Measurements from ENCODE around the gene ANKRD13B.

Gene ANKRD13B

DNA sequence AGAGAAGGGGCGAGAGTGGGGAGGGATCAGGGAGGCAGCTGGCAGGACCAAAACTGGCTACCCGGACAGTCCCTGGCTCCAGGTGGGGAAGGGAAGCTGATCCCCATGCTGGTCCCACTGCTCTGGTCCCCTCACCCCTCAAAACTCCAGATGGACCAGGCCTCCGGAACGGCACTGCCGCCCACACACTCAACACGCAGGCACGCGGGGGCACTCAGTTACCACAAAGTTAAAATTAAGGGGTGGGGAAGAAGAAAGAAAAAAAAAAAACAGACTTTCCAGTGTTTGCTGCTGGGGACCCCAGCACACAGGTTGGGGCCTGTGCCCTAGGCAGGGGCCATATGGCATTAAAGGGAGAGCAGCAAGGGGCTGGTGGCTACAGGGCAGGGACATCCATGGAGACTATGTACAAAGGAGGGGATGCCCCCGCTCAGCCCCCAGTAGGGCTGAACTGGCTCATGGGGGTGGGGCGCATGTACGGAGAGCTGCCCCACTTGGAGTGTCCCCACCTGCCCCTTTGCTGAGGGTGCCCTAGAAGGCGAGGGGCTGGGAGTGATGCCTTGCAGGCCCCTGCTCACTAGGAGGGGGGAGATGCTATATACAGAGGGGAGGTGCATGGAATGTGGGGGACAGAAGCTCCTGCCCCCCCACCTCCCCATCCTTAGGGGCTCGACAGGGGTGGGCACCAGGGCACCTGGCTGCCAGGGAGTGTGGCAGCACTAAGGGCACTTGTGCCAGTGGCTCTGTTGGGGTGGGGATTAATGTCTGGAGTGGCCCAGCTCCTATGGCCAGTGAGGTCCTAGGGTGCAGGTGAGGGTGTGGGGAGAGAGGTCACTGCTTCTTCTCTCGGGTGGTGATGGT, 18.8 kb upstream of the ANKRD13B start:
- no peak overlapping the region for H3K4me3 ChIP-seq (ENCODE audit: low read depth, low read length)
- TF ChIP-seq, protein P1, sequence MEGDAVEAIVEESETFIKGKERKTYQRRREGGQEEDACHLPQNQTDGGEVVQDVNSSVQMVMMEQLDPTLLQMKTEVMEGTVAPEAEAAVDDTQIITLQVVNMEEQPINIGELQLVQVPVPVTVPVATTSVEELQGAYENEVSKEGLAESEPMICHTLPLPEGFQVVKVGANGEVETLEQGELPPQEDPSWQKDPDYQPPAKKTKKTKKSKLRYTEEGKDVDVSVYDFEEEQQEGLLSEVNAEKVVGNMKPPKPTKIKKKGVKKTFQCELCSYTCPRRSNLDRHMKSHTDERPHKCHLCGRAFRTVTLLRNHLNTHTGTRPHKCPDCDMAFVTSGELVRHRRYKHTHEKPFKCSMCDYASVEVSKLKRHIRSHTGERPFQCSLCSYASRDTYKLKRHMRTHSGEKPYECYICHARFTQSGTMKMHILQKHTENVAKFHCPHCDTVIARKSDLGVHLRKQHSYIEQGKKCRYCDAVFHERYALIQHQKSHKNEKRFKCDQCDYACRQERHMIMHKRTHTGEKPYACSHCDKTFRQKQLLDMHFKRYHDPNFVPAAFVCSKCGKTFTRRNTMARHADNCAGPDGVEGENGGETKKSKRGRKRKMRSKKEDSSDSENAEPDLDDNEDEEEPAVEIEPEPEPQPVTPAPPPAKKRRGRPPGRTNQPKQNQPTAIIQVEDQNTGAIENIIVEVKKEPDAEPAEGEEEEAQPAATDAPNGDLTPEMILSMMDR (IDR thresholded peaks at IDR 0.05; ENCODE audit: borderline replicate concordance, insufficient read depth, low read depth, low read length): no peak

DNA sequence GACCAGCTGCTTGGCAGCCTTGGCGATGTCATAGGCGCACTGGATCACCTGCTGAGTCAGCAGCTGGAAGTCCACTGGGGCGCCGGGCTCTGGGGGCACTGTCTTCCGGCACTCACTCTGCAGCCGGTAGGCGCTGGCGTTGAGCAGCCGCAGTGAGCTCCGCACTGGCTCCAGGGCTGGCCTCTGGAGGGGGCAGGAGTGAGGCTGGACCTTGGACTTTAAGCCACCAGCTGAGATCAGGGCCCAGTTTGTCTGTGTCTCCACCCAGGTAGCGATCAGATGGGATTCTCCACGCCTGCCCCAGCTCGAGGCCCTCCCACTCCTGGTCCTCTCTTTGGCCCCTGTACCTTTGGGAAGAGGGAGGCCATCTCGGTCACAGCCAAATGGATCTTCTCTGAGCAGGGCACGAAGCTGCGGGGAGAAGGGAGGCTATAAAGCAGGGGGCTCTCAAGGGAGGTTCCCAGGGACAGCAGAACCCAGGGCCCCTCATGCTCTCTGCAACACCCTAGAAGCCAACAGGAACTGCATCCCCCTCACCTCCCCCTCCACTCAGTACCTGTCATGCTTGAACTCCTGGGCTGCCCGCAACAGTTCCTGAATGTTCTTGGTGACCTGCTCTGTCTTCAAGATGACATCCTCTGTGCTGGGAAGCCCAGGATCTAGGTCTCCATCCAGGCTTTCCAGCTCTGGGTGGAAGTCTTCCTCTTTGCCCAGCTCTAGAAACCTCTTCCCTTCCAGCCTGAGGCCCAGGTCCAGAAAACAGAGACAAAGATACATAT, 18.0 kb upstream of the ANKRD13B start:
- TF ChIP-seq, protein P1 (IDR thresholded peaks at IDR 0.05; ENCODE audit: borderline replicate concordance, insufficient read depth, low read depth, low read length): no peak

DNA sequence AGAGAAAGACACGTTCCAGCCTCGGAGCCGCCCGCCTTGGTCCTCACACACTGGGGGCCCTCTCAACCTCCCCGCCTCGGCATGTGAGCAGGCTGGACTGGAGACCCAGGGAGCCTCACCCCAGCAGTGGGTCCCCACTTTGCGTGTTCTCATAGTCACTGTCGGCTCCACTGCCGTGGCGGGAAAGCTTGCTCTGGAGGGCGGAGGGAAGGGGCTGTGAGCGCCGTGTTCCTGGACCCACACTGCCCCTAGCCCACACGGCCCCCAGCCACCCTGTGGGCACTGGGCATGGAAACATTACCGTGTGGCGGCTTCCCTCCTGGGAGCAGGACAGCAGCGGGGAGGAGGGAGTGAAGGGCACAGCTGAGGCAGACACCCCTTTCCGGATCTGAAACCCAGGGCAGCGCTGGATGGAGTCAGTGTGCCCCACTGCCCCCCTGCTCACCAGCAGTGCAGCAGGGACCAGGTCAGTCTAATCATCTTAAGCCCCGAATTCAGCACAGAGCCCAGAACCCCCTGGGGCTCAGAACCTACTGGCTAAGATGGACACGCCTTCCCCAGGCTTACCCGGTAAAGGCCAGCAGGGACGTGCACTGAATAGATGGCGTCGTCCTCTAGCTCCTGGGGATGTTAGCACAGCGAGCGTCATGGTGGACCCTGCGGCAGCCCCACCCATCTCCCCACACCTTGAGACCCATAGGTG, 17.3 kb upstream of the ANKRD13B start:
- TF ChIP-seq, protein P1 (IDR thresholded peaks at IDR 0.05; ENCODE audit: borderline replicate concordance, insufficient read depth, low read depth, low read length): no peak
- no peak overlapping the region for H3K4me3 ChIP-seq (ENCODE audit: low read depth, low read length)

More for the DNA sequence above, 18.0 kb upstream of the ANKRD13B start:
- H3K4me3 ChIP-seq (ENCODE audit: low read depth, low read length): no peak overlapping the region

DNA sequence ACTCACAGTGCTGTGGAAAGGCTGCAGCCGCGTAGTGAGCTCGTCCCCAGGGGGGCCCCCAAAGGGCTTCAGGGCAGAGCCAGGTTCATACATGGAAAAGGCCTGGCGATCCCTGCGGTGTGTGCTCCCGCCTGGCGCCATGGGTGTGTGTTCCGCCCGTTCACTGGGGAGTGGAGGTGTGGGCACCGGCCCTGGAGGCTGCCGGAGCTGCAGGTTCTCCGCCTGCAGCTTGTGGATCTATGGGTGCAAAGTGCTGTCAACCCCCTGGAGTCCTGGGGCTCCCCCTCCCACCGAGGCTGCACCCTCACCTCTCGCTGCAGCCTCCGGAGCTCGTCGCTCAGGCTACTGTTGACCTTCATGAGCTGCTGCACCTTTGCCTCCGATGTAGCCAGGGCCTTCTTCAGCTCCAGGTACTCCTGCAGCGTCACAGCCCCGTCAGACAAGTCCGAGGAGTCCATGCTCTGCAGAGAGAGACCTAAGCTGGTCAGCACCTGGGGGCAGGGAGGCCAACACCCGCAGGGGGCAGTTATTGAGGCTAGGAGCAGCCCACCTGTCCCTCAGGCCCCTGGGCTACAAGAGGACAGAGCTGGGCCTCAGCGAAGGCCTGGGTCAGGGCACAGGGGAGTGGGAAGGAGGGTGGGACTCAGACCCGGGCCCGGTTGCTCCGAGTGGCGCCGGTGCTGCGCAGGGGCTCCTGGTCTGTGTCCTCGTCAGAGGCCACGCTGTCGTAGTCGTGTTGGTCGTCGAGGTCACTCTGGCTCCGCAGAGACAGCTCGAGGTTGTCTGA, 16.5 kb upstream of the ANKRD13B start:
- TF ChIP-seq, protein P1 (IDR thresholded peaks at IDR 0.05; ENCODE audit: borderline replicate concordance, insufficient read depth, low read depth, low read length): no peak
- H3K4me3 ChIP-seq (ENCODE audit: low read depth, low read length): no peak overlapping the region

DNA sequence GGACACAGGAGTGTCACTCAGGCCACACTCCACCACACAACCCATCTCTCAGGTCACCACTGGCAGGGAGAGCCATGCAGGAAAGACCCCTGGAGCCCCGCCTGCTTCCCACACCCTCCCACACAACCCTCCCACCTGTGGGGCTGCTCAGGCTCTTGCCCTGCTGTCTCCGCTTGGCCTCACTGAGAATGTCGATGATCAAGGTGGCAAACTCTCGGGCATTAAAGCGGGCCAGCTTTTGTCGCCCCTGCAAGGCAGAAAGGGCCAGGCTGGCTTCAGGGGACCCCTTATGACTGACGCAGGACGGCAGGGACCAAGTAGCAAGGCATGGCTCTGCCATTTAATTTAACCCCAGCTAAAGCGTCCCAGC, 15.9 kb upstream of the ANKRD13B start:
- TF ChIP-seq, protein P1 (IDR thresholded peaks at IDR 0.05; ENCODE audit: borderline replicate concordance, insufficient read depth, low read depth, low read length): no peak

DNA sequence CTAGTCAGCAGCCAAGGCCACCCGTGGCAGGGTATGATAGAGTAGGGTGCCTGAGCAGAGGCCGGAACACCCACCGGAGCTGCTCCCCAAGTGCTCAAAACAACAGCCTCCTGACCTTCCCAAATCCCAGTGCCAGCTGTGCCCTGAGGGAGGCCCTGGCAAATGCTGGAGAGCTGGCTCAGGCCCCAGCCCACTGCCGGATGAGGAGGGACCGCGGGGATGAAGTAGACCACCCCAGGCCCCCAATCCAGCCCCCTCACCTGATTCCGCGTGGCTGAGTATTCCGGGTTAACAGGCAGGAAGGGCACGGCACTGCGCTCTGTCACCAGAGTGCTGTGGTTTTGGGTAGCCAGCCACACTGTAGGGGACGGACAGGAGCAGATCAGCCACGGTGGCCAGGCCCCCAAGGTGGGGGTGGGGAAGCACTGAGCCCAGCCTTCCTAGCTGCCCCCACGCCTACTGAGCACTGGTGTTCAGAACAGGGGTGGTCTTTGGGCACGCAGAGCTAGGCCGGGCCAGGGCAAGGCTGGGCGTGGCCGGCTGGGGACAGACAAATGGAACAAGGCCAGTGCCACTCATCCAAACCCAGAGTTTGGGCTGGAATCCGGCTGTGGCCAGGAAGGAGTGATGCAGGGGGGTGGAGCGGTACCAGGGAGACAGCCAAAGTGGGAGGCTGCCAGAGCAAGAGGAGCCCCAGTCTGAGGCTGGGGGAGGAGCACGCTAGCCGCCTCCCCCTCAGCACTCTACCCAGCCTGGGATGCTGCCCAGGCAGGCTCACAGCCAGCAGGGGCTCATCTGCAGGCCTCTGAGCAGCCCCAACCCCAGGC, 15.3 kb upstream of the ANKRD13B start:
- TF ChIP-seq, protein P1 (IDR thresholded peaks at IDR 0.05; ENCODE audit: borderline replicate concordance, insufficient read depth, low read depth, low read length): no peak
- no peak overlapping the region for H3K4me3 ChIP-seq (ENCODE audit: low read depth, low read length)

More for the DNA sequence above, 15.9 kb upstream of the ANKRD13B start:
- no peak overlapping the region for H3K4me3 ChIP-seq (ENCODE audit: low read depth, low read length)
